OCI-LY7 (cell line): ENCODE data around the gene SUPT3H. TPM values are rescaled to one million over a fixed set of nuclear protein-coding genes. Genes with fewer than 3 reads are reported as not detected.
"Not testable (repeated sequence)": the region's sequence is repeated elsewhere in the genome, so short reads cannot be mapped to it uniquely, and the experiment has no call there.

Experiments used
- BruUV-seq: library from RNA; stranded (reverse); fragments of 400-500 nt; replicated peaks from 2 replicates; lab custom pipeline; 2021; lab: Mats Ljungman, UMichigan
- CTCF ChIA-PET: fragments of 300-600 bp; sonication (Branson Sonifier 250); formaldehyde crosslinking; loops from one replicate; lab custom pipeline; 2022; ENCODE audit warnings: antibody characterized with exemption; ENCODE audit not compliant: unreplicated experiment; lab: Charles Lee
- POLR2A ChIA-PET: fragments of 300-600 bp; sonication (Branson Sonifier 250); formaldehyde crosslinking; loops from one replicate; lab custom pipeline; 2022; ENCODE audit warnings: antibody characterized with exemption; lab: Charles Lee
- DNase-seq: peaks from one replicate; pipeline ENCODE4 v3.0.0-alpha.2; 2015; ENCODE audit warnings: low spot score
- H2AFZ ChIP-seq: fragments of 200-600 bp; sonication (generic), shearing (Covaris generic); 2 replicates; pipeline ENCODE4 v1.6.1; 2014; ENCODE audit warnings: mild to moderate bottlenecking, antibody characterized with exemption, low read length, moderate library complexity
- H3K27ac ChIP-seq: fragments of 200-600 bp; sonication (generic); 2 replicates; pipeline ENCODE4 v1.5.1; 2014; ENCODE audit warnings: mixed run types, low read depth, mild to moderate bottlenecking, moderate library complexity, low read length, inconsistent platforms; ENCODE audit not compliant: poor library complexity, severe bottlenecking
- H3K36me3 ChIP-seq: fragments of 200-600 bp; sonication (generic); 2 replicates; pipeline ENCODE4 v1.6.1; 2014; ENCODE audit warnings: mild to moderate bottlenecking, antibody characterized with exemption, low read length, moderate library complexity, mixed read lengths; ENCODE audit not compliant: insufficient read depth
- H3K4me1 ChIP-seq: fragments of 200-600 bp; sonication (generic); 2 replicates; pipeline ENCODE4 v1.5.1; 2014; ENCODE audit warnings: mild to moderate bottlenecking, low read length; ENCODE audit not compliant: insufficient read depth, poor library complexity, severe bottlenecking
- H3K4me2 ChIP-seq: fragments of 200-600 bp; sonication (generic); 2 replicates; pipeline ENCODE4 v1.6.1; 2014; ENCODE audit warnings: mild to moderate bottlenecking, low read length
- H3K4me3 ChIP-seq: fragments of 200-600 bp; sonication (generic); 2 replicates; pipeline ENCODE4 v1.5.1; 2014; ENCODE audit warnings: mild to moderate bottlenecking, low read depth, low read length; ENCODE audit not compliant: poor library complexity, severe bottlenecking
- H3K79me2 ChIP-seq: fragments of 200-600 bp; sonication (generic); 2 replicates; pipeline ENCODE4 v1.6.1; 2016; ENCODE audit warnings: low read depth, mild to moderate bottlenecking, low read length, moderate library complexity, mixed read lengths; ENCODE audit not compliant: insufficient read depth
- H3K9me2 ChIP-seq: fragments of 200-600 bp; sonication (generic); 2 replicates; pipeline ENCODE4 v1.6.1; 2016; ENCODE audit warnings: mild to moderate bottlenecking, low read length, mixed read lengths; ENCODE audit not compliant: insufficient read depth
- H3K9me3 ChIP-seq: fragments of 200-600 bp; sonication (generic); 2 replicates; pipeline ENCODE4 v1.6.1; 2014; ENCODE audit warnings: mild to moderate bottlenecking, mixed run types, low read length, mixed read lengths
- H4K20me1 ChIP-seq: fragments of 200-600 bp; sonication (generic); 2 replicates; pipeline ENCODE4 v1.6.1; 2014; ENCODE audit warnings: mild to moderate bottlenecking, antibody characterized with exemption, low read length, moderate library complexity, mixed read lengths; ENCODE audit not compliant: insufficient read depth
- EZH2phosphoT487 ChIP-seq: fragments of 200-600 bp; sonication (generic); IDR thresholded peaks from 2 replicates; pipeline ENCODE4 v1.6.1; 2018; ENCODE audit warnings: low read depth, borderline replicate concordance, mild to moderate bottlenecking, mixed run types, antibody characterized with exemption, low read length, moderate library complexity, mixed read lengths
- intact Hi-C: fragments of 100-400 bp; cut with micrococcal nuclease; formaldehyde crosslinking; loops from one replicate; pipeline ENCODE4 v1.10.0; 2022; ENCODE audit not compliant: unreplicated experiment
- total RNA-seq, 2 experiments: library from RNA; depleted of rRNA in 1 of 2; stranded (reverse); fragments of >200 nt in 1 of 2; shearing (Covaris generic) in 1 of 2; gene quantifications; 2 replicates each; pipeline ENCODE4 v1.2.3, GENCODE V29; 2014 to 2022
- TF ChIP-seq, protein P1 (sequence below): fragments of 200-600 bp; sonication (generic); conservative IDR thresholded peaks from 2 replicates; pipeline ENCODE4 v1.5.1; 2014; ENCODE audit warnings: mild to moderate bottlenecking, antibody characterized with exemption, low read length, moderate library complexity, mixed read lengths

The SUPT3H gene
- total RNA-seq, 2 experiments from 2014 or later: 1.1 to 7.1 TPM

DNA sequence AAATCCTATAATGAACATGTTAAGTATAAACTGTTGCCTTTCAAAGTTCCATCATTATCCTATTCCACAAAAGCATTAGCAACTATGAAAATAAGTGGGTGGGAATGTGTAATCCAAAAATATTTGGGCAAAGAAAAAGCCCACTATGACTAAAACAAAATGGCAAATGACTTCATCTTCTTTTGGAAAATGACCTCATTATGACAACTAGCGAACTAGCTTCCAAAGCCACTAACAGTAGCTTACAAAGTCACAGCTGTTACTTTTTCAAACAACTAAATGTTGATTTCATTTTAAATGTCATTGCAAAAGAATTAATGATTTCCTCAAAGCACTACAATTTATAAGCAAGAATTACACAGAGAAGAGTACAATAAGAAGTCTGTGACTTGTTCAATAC is 99.4 kb downstream of the SUPT3H start:
- DNase-seq: no peak
- no peaks in the 10 kb centered on the region for H3K79me2 ChIP-seq
- no TSS peak for BruUV-seq
- H3K9me3 ChIP-seq: no peaks in the 10 kb centered on the region
- no peak overlapping the region for H3K4me2 ChIP-seq
- ChIA-PET CTCF (no interaction called here), POLR2A (no interaction called here)
- H3K9me2 ChIP-seq: no peaks in the 10 kb centered on the region
- H3K27ac ChIP-seq: no peak overlapping the region
- H3K4me3 ChIP-seq: no peak overlapping the region
- H3K4me1 ChIP-seq: no peaks in the 10 kb centered on the region
- TF ChIP-seq, protein P1, sequence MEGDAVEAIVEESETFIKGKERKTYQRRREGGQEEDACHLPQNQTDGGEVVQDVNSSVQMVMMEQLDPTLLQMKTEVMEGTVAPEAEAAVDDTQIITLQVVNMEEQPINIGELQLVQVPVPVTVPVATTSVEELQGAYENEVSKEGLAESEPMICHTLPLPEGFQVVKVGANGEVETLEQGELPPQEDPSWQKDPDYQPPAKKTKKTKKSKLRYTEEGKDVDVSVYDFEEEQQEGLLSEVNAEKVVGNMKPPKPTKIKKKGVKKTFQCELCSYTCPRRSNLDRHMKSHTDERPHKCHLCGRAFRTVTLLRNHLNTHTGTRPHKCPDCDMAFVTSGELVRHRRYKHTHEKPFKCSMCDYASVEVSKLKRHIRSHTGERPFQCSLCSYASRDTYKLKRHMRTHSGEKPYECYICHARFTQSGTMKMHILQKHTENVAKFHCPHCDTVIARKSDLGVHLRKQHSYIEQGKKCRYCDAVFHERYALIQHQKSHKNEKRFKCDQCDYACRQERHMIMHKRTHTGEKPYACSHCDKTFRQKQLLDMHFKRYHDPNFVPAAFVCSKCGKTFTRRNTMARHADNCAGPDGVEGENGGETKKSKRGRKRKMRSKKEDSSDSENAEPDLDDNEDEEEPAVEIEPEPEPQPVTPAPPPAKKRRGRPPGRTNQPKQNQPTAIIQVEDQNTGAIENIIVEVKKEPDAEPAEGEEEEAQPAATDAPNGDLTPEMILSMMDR: no peak
- no peak for TF ChIP-seq EZH2phosphoT487
- H3K36me3 ChIP-seq: no peaks in the 10 kb centered on the region
- H4K20me1 ChIP-seq: no peaks in the 10 kb centered on the region
- H2AFZ ChIP-seq: no peak overlapping the region
- intact Hi-C loops: no loop called here

DNA sequence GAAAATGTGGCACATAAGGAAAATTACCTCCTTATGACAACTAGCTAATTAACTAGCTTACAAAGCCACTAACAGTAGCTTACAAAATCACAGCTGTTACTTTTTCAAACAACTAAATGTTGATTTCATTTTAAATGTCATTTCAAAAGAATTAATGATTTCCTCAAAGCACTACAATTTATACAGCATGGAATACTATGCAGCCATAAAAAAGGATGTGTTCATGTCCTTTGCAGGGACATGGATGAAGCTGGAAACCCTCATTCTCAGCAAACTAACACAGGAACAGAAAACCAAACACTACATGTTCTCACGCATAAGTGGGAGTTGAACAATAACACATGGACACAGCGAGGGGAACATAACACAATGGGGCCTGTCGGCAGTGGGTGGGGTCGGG is 100.0 kb downstream of the SUPT3H start:
- DNase-seq, H3K79me2 ChIP-seq, H3K4me1 ChIP-seq, POLR2A ChIA-PET, CTCF ChIA-PET, H3K27ac ChIP-seq, H4K20me1 ChIP-seq, H3K9me3 ChIP-seq, H3K4me2 ChIP-seq, H3K9me2 ChIP-seq, H3K36me3 ChIP-seq, H2AFZ ChIP-seq, BruUV-seq, intact Hi-C loops, H3K4me3 ChIP-seq: not testable (repeated sequence)

DNA sequence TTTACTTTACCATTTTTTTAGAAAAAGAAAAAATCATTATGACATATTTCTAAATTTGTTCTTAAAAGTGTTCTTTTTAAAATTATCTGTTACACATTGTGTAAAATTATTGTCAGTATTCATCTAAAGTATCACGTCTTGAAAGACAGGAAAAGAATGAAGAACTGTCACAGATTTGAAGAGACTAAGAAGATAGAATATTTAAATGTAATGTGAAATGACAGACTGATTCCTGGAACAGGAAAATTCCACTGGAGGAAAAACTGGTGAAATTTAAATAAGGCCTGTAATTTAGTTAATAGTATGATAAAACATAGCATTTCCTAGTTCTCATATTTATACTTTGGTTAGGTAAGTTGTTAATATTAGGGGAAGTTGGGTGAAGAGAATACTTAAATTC is 102.4 kb downstream of the SUPT3H start:
- Histone ChIP-seq H3K4me3 (no peak overlapping the region), H4K20me1 (no peaks in the 10 kb centered on the region), H3K79me2 (no peaks in the 10 kb centered on the region), H2AFZ (no peak overlapping the region), H3K9me3 (no peaks in the 10 kb centered on the region), H3K9me2 (no peaks in the 10 kb centered on the region), H3K36me3 (no peaks in the 10 kb centered on the region), H3K4me2 (no peak overlapping the region), H3K4me1 (no peaks in the 10 kb centered on the region), H3K27ac (no peak overlapping the region)
- ChIA-PET POLR2A (no interaction called here), CTCF (no interaction called here)
- DNase-seq: no peak
- no TSS peak for BruUV-seq
- intact Hi-C loops: no loop called here
- TF ChIP-seq EZH2phosphoT487: no peak
- TF ChIP-seq, protein P1: no peak
